ENCODE results near the gene CHPF.
A peak's percentile ranks its signal among the peaks of the same experiment; 100 is the strongest.

The CHPF gene

GRCh38 chr2:219530048-219530963, 13.3 kb downstream of the CHPF start:
- no peak overlapping the region for H3K27ac ChIP-seq (ENCODE audit: extremely low read depth, low read depth, low read length)
- ChIA-PET CTCF (interaction anchor here (0.6 to 9.7 kb wide), 67 partner anchors 10 to 870 kb away, joined by 3 to 252 read pairs (median 4); partner anchors contain the start of genes ASIC4, CHPF, DNPEP and GMPPA), POLR2A (interaction anchor here (0.8 to 1.4 kb wide), 5 partner anchors 20 to 126 kb away, joined by 3 to 8 read pairs (median 4); partner anchors contain the start of gene GMPPA)
- no peaks in the 10 kb centered on the region for H3K36me3 ChIP-seq (ENCODE audit: control insufficient read depth in 2 of 2, insufficient read depth in 1 of 2, low read length in 2 of 2)
- no peak overlapping the region for H3K4me3 ChIP-seq (ENCODE audit: low read depth, low read length)
- H3K9me3 ChIP-seq (ENCODE audit: control insufficient read depth, insufficient read depth, low read depth, low read length): no peaks in the 10 kb centered on the region
- no peaks in the 10 kb centered on the region for H3K4me1 ChIP-seq (ENCODE audit: control insufficient read depth, insufficient read depth, low read length)
- TF ChIP-seq ZNF596 (tag by site-specific recombination; IDR thresholded peaks at IDR 0.05) (no peak), SP7 (tag by site-specific recombination; IDR thresholded peaks at IDR 0.05) (0 out of 2 replicates have a peak, but pooled peaks have one; percentile 15), AEBP2 (tag by site-specific recombination; IDR thresholded peaks at IDR 0.05; ENCODE audit: borderline replicate concordance) (no peak), ZNF830 (tag by site-specific recombination; IDR thresholded peaks at IDR 0.05; ENCODE audit: low read depth) (no peak), GLIS1 (tag by site-specific recombination; IDR thresholded peaks at IDR 0.05) (peak; percentile 92), ZBTB26 (tag by site-specific recombination; optimal IDR thresholded peaks at IDR 0.05) (peak; percentile 8), ZNF2 (tag by site-specific recombination; IDR thresholded peaks at IDR 0.05) (0 out of 2 replicates have a peak, but pooled peaks have one; percentile 48), ZNF623 (tag by site-specific recombination; IDR thresholded peaks at IDR 0.05) (no peak), IKZF3 (tag by site-specific recombination; IDR thresholded peaks at IDR 0.05) (peak; percentile 75), OSR2 (tag by site-specific recombination; IDR thresholded peaks at IDR 0.05) (peak; percentile 59), BCL11B (tag by site-specific recombination; IDR thresholded peaks at IDR 0.05; ENCODE audit: low read depth) (no peak), ZNF398 (tag by site-specific recombination; IDR thresholded peaks at IDR 0.05) (peak; percentile 72), FEZF1 (tag by site-specific recombination; IDR thresholded peaks at IDR 0.05) (no peak), ZNF169 (tag by site-specific recombination; IDR thresholded peaks at IDR 0.05) (no peak), EGR2 (tag by site-specific recombination; IDR thresholded peaks at IDR 0.05; ENCODE audit: low read depth) (peak; percentile 56; the same call in 1 of the 2 replicates), ZNF677 (tag by site-specific recombination; IDR thresholded peaks at IDR 0.05) (no peak), ZNF558 (tag by site-specific recombination; IDR thresholded peaks at IDR 0.05) (no peak), ZFP37 (tag by site-specific recombination; IDR thresholded peaks at IDR 0.05) (no peak), ZNF629 (tag by site-specific recombination; IDR thresholded peaks at IDR 0.05) (no peak), ZNF391 (tag by site-specific recombination; IDR thresholded peaks at IDR 0.05; ENCODE audit: borderline replicate concordance, low read depth) (peak; percentile 65; the same call in 1 of the 2 replicates), ZSCAN30 (tag by site-specific recombination; IDR thresholded peaks at IDR 0.05) (peak; percentile 79), ZBTB17 (tag by site-specific recombination; IDR thresholded peaks at IDR 0.05) (peak; percentile 72)
- TF ChIP-seq, protein P1, sequence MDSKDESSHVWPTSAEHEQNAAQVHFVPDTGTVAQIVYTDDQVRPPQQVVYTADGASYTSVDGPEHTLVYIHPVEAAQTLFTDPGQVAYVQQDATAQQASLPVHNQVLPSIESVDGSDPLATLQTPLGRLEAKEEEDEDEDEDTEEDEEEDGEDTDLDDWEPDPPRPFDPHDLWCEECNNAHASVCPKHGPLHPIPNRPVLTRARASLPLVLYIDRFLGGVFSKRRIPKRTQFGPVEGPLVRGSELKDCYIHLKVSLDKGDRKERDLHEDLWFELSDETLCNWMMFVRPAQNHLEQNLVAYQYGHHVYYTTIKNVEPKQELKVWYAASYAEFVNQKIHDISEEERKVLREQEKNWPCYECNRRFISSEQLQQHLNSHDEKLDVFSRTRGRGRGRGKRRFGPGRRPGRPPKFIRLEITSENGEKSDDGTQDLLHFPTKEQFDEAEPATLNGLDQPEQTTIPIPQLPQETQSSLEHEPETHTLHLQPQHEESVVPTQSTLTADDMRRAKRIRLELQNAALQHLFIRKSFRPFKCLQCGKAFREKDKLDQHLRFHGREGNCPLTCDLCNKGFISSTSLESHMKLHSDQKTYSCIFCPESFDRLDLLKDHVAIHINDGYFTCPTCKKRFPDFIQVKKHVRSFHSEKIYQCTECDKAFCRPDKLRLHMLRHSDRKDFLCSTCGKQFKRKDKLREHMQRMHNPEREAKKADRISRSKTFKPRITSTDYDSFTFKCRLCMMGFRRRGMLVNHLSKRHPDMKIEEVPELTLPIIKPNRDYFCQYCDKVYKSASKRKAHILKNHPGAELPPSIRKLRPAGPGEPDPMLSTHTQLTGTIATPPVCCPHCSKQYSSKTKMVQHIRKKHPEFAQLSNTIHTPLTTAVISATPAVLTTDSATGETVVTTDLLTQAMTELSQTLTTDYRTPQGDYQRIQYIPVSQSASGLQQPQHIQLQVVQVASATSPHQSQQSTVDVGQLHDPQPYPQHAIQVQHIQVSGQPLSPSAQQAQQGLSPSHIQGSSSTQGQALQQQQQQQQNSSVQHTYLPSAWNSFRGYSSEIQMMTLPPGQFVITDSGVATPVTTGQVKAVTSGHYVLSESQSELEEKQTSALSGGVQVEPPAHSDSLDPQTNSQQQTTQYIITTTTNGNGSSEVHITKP (tag by site-specific recombination; IDR thresholded peaks at IDR 0.05): peak; percentile 62
- TF ChIP-seq, protein P2, sequence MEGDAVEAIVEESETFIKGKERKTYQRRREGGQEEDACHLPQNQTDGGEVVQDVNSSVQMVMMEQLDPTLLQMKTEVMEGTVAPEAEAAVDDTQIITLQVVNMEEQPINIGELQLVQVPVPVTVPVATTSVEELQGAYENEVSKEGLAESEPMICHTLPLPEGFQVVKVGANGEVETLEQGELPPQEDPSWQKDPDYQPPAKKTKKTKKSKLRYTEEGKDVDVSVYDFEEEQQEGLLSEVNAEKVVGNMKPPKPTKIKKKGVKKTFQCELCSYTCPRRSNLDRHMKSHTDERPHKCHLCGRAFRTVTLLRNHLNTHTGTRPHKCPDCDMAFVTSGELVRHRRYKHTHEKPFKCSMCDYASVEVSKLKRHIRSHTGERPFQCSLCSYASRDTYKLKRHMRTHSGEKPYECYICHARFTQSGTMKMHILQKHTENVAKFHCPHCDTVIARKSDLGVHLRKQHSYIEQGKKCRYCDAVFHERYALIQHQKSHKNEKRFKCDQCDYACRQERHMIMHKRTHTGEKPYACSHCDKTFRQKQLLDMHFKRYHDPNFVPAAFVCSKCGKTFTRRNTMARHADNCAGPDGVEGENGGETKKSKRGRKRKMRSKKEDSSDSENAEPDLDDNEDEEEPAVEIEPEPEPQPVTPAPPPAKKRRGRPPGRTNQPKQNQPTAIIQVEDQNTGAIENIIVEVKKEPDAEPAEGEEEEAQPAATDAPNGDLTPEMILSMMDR (tag by site-specific recombination; IDR thresholded peaks at IDR 0.05): peak; percentile 95
- TF ChIP-seq, protein P3, sequence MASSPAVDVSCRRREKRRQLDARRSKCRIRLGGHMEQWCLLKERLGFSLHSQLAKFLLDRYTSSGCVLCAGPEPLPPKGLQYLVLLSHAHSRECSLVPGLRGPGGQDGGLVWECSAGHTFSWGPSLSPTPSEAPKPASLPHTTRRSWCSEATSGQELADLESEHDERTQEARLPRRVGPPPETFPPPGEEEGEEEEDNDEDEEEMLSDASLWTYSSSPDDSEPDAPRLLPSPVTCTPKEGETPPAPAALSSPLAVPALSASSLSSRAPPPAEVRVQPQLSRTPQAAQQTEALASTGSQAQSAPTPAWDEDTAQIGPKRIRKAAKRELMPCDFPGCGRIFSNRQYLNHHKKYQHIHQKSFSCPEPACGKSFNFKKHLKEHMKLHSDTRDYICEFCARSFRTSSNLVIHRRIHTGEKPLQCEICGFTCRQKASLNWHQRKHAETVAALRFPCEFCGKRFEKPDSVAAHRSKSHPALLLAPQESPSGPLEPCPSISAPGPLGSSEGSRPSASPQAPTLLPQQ (tag by site-specific recombination; IDR thresholded peaks at IDR 0.05): no peak

Measured in HEK293 (cell line).